ENCODE results near the gene NR2C1.
"Not testable (repeated sequence)": the region's sequence is repeated elsewhere in the genome, so short reads cannot be mapped to it uniquely, and the experiment has no call there.

DNA sequence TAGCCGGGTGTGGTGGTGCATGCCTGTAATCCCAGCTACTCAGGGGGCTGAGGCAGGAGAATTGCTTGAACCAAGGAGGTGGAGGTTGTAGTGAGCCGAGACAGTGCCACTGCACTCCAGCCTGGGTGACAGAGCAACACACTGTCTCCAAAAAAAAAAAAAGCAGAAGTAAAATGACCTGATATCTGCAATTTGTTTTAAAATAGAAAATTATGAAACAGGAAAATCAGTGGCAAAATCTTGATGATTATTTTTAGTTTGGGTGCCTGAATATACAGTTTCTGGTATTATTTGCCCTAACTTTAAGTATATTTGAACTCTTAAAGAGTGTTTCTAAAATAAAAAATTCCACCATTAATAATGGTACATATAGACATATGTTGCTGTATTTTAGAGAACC is 22.4 kb upstream of the NR2C1 start:
- TF ChIP-seq, protein P1, sequence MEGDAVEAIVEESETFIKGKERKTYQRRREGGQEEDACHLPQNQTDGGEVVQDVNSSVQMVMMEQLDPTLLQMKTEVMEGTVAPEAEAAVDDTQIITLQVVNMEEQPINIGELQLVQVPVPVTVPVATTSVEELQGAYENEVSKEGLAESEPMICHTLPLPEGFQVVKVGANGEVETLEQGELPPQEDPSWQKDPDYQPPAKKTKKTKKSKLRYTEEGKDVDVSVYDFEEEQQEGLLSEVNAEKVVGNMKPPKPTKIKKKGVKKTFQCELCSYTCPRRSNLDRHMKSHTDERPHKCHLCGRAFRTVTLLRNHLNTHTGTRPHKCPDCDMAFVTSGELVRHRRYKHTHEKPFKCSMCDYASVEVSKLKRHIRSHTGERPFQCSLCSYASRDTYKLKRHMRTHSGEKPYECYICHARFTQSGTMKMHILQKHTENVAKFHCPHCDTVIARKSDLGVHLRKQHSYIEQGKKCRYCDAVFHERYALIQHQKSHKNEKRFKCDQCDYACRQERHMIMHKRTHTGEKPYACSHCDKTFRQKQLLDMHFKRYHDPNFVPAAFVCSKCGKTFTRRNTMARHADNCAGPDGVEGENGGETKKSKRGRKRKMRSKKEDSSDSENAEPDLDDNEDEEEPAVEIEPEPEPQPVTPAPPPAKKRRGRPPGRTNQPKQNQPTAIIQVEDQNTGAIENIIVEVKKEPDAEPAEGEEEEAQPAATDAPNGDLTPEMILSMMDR (IDR thresholded peaks at IDR 0.05), result not testable (repeated sequence)
- not testable (repeated sequence) for TF ChIP-seq POLR2A (IDR thresholded peaks at IDR 0.05)

Measured in body of pancreas (tissue), 4 donors.